GM19324 (cell line): ENCODE measurements around the gene IL1RN.
A peak's percentile ranks its signal among the peaks of the same experiment; 100 is the strongest.

ENCODE experiments used
- ATAC-seq: cut with Tn5 transposase; IDR thresholded peaks from one replicate; pipeline ENCODE4 v1.9.1; 2021; ENCODE audit warnings: mild to moderate bottlenecking, moderate library complexity; ENCODE audit not compliant: unreplicated experiment, low FRiP score

The IL1RN gene

DNA sequence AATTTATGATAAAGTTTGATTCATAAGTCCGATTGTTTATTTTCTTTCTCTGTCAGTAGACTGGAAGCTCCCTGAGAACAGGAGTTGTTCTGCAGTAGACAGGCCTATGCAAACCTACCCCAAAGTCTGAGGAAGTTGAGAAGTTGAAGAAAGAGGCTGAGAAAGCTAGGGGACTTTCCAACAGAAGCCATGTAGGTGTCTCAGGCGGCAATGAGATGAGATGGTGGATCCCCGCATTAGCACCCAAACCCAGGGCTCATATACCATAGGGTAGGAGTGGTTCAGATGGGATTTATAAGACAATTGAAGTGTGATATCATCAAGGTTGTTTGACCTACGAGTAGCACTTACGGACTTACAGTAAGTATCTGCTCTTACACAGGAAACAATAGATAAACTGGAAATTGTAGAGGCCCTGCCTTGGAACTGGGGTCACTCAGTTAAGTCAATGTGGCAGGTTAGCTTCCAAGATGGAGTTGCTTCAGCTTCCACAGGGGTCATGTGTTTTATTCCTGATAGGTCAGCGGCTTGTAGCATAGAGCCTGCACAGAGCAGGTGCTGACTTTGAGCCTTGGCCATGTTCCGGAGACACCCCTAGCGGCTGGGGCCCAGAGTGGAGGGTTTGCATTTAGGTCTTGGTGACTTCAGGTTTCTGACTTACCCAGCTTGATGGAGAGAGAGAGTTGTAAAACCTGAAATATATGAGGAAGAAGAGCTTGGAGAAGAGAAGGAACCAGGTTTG, 44.1 kb downstream of the IL1RN start:
- no peak for ATAC-seq

DNA sequence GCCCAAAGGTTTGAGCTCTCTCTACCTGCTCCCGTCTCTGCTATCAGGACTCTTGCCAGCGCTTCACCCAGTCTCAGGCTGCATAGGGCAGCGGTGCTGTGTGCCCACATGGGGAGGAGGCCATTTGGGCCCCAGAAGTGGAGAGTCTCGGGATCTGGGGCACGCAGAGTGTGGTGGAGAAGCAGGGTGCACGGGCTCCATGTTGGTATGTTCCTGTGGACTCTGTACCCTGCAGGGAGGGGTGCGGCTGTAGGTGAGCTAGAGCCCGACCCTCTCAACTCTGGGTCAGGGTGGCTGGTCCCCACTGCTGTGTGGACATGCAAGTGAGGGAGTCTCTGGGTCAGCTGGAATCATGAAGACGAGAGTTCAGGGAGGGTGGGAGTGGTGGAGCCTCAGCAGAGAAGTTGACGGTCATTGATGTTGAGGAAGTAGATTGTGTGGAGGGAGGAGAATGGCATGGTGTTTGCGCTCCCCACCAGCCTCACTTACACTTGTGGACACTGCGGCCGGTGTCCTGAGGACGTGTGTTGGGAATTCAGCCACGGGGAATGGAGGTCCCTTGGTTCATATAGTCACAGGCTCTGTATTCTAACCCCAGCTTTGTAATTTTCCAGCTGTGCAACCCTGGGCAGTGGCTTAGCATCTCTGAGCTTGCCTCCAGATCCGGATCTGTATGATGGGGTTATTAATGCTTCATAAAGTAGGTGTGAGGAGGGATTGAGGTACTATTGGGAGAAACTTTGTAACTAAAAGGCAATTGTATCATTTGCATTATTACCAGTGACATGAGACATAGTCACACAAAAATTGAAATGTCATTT, 45.5 kb downstream of the IL1RN start:
- ATAC-seq, result no peak

DNA sequence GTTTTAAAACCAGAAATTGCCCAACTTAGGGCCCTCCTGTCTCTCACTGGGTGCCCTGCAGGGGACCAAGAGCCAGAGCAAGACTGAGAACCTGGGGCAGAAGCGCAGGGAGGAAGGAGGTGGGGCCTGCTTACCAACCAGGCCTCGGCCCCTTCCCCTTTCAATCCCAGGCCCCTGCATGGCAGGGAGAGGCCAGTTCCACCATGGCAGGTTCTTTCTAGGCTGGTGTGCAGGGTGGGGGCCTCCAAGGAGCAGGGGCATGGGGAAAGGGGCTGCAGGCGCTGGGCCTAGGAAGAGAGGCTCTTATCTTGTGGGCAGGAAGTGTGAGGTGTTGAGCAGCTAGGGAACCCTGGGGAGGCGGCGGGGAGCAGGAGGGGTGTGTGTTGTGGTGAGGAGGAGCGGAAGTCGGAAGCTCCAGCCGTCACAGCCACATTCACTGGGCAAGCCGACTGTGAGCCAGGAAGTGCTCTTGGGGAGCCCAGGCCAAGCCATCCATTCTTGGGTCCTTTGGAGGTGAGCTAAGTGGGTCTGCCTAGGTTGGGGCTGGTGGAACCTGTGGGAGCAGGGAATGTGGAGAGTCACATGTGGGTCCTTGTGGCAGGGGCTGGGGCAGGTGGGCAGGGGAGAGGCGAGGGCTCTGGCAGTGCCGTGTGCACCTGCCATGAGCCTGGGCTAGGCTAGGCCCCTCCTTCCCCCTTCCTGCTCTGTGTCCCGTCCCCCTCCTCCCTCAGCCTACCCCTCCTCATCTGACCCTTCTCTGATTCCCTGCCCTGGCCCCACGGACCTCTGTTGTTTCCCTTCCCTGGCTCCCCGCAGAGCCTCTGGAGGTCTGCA, 46.4 kb downstream of the IL1RN start, which contains the start of gene PSD4:
PSD4 (plus strand) TSS at position 430 of the 834 bp plus-strand sequence. CDS start 8,486 bp downstream, outside the sequence.
- peak; percentile 84 for ATAC-seq

DNA sequence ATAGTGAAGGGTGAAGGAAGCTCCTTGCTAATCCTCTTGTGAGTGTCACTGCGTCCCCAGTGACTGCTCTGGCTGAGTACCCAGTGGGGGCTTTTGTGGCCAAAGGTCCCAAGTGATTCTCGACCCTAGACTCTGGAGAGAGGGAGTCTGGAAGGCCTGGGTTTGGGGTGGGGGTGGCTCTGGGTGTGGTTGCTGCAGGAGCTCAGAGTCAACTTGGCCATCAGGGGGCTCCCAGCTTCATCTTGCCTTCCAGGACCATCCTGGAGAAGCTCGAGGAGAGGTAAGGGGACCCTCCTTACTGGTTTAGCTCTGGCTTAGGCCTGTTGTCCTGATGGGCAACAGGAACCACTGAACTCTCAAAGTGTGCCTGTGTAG, 47.0 kb downstream of the IL1RN start:
- no peak for ATAC-seq

DNA sequence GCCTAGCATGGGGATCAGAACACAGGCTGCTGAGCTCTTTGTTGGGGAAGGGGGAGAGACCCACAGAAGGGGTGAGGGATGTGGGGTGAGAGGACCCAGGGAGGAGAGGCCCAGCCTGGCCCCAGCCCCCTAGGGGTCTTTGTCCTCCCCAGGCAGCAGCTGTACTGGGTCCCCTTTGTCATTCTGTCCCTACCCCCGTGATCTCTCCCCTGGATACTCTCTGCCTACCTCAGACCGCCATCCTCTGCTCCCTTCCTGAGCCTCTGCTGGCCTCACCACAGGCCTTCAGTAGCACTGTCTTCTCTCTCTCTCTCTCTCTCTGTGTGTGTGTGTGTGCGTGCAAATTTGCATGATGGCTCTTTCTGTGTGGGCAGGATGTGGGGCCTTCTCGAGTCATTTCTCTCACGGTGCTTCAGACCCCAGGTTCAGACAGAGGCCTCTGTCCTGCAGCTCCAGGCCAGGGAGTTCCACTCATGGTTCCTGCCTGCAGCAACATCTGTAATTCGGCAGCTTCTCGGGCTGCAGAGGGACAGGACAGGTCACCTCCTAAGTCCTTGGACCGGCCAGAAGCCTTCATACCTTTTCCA, 47.7 kb downstream of the IL1RN start:
- ATAC-seq, result peak; percentile 58

DNA sequence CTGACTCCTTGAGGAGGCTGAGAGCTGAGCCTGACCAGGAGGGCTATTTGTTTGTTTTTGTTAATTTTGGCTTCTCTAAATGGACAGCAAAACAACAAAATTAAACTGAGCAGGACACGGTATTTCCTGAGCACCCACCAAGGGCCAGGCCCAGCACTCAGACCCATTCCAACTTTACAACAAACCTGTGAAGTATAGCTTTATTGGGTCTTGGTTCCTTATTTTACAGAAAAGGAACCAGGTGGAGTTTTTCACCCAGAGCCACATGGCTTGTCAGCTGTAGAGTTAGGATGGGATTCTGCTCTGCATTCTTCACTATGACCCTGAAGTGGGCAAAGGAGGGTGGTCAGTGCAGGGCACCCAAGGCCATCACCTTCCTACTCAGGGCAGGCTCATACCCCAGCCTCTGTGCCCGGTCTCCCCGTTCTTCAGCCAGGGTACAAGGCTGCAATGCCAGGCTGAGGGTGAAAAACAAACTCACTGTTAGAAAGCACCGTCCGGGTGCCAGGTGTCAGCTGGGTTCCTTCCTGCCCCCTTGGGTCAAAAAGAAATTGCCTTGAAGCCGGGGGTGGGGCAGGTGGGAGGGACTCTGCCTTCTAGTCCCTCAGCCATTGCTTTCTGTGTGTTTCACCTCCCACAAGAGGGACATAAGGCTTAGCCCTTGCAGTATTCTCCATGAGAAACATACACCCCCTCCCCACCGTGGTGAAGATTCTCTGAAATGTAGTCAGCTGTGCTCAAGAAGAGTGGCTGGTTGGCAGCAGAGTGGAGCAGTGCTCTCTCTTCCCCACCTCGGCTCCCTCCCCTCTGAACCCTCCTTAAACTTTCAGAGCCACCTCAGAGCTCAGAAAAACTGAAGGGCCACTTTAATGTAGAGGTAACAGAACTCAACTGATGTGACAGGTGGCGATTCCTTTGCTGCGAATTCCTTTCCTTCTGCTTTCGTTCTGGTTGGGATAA, 48.6 kb downstream of the IL1RN start:
- no peak for ATAC-seq

DNA sequence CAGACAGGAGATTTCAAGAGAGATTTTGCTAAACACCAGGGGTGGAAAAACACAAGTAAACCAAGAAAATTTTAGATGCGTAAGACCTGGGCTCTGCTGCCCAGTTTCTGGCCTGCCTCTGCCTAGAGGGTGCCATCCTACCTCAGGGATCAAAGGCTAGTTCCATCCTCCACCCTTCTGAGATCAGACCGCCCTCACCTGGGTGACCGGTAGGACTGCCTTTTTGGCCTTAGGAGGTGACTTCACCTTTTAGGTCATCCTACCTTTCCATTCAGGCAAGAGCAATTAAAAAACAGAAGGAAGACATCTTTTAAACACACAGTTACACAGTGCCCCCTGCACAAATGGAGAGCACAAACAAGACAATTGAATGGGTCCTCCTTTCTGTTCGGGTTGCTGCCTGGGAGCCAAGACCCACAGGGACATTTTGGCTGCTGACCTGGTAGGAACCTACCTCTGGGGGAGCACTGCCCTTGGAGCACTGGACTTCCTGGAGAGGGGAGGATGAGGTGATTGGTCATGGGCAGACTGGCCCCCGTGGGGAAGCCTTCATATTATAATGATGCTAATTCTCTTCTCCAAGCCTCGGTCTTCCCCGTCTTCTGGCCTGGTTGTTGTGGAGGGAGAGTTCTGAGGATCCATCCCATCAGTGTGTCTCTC, 49.4 kb downstream of the IL1RN start:
- ATAC-seq, result no peak

DNA sequence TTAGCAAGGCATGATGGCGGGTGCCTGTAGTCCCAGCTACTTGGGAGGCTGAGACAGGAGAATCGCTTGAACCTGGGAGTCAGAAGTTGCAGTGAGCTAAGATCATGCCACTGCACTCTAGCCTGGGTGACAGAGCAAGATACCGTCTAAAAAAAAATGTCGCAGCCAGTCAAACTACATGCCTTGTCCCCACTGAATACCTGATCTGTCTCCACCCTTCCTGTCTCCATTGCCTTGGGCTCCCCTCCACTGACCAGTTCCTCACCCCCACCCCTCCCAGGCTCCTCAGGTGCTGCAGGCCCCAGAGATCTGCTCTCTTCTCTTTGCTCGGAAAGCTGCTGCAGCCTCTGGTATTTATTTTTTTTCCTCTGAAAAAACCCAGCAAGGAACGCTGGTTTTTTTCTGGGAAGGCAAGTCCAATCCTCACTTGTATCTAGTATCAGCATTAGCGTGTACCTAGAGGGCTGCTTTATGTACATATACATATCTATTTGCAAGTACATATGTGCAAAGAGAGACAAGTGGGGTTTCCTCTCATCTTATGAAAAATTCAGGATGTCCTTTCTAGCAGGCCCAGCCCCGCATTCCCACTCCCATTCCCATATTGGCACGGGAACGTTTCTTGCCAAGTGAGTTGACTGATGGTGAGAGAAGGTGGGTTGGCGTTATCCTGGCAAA, 50.8 kb downstream of the IL1RN start:
- ATAC-seq, result no peak

DNA sequence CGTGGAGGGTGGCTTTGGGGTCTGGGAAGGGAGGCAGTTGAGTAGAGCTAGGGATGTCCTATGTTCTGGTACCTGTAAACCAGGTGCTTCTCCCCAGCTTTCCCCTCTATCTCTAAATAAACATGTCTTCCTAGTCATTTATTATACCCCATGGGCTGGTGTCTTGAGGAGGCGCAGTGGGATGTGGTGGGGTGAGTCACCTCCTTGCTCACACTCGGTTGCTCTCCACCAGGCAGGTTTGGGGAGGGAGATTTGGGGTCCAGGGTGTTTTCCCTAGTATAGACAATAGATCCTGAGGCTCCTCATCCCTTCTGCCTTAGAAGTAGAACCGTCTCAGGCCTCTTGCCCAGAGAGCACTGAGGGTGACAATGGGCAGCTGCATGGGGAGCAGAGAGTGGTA, 51.5 kb downstream of the IL1RN start:
- no peak for ATAC-seq

DNA sequence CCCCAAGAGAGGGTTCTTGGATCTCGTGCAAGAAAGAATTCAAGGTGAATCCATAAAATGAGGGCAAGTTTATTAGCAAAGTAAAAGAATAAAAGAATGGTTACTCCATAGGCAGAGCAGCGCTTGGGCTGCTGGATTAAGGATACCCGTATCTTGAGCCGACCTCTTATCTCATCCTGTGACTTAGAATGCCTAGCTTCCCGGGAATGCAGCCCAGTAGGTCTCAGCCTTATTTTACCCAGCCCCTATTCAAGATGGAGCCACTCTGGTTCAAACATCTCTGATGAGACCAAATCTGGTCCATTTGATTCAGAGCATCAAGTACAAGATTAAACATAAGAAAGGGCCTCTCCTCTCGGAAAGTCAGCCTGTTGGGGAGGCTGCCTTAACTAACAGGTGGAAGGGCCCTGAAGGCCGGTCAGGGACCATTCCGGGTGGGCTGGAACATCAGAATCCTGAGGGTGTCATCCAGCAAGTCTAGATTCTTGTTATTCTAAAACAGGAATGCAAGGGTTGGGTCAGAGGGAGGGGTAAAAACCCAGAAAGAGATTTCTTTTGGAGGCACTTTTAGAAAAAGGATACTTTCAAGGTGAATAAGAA, 52.1 kb downstream of the IL1RN start:
- ATAC-seq, result no peak

DNA sequence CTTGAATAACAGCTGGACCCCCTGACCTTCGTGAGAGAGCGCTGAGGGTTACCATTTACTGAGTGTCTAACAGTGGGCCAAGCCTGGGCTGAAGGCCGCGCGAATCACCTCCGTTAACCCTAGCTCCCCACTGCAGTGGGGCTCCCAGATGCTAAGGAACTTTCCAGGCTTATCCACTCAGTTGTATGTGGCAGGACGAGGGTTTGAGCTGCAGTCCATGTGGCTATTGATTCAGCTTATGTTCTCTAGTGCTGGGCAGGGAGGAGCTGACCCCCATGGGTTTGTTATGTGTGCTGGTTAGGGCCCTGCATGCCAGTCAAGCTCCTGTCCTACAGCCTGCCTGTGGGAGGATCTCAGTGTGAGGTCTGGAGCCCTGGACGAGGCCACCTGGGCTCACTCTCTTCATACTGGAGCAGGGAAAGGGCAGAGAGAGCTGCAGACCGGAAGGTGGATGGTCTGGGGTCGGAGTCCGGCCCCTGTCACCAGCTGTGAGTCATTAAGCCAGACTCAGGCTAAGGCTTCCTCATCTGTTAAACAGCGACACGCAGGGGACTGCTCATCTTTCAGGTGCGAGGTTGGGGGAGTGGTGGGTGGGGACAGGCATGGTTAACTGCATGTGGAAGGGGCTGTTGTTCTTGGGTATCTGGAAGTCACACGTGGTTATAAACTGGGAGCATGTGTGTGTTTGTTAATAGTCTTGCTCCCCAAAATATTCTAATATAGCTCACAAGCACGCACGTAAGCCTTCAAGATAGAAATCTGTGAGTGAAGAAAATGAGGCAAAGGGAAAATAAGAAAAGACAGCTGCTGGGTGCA, 52.9 kb downstream of the IL1RN start:
- no peak for ATAC-seq

DNA sequence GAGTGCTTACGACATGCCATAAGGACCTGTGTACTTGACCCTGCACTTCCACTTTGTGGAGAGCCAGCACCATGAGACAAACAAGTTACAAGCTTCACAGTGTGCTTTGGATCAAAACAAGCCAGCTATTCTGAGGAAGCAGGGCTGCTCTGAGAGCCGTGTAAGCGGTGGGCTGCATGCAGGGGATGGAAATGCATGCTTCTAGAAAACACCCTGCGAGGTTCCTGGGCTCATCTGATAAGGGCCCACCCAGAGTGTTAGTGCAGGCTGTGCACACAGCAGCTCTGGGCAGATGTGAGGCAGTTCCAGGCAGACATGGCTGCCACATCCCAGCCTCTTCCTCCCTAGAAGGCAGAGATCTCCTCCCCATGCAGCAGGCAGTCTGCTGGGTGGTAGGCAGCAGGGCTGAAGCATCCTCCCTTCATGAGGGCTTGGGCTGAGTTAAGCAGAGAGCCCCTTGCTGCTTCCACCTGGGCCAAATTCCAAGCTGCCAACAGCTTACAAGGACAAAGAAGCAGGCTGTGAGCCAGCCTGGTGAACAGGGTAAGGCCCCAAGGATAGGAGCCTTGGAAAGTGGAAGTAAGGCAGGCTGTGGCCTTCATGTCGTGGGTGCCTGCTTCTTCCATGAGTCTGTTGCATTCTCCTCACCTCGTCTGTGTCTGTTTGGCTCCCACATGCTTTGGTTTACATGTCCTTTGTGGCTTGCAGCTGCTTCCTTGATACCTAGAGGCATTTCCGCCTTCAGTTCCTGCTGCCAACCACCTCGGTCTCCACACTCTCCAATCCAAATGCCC, 54.1 kb downstream of the IL1RN start:
- ATAC-seq, result no peak

DNA sequence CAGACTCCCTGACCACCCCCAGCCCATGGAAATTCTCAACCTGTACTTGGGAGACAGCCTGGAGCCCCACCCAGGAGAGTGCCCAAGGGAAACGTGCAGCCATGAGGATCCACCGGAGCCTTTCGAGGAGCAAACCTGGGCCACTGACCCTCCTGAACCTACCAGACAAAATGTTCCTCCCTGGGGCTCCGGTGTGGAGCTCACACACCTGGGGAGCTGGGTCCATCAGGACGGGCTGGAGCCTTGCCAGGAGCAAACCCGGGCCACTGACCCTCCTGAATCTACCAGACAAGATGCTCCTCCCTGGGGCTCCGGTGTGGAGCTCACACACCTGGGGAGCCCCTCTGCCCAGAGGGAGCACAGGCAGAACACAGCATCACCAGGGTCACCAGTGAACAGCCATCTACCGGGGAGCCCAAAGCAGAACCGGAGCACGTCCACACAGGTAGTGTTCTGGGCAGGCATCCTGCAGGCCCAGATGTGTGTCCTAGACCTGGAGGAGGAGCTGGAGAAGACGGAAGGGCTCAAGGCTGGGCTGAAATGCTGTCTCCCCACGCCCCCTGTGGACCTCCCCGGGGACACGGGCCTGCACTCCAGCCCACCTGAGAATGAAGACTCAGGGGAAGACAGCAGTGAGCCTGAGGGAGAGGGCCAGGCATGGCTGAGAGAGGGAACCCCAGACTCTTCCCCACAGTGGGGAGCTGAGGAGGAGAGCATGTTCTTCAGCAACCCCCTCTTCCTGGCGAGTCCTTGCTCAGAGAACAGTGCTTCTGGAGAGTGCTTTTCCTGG, 55.3 kb downstream of the IL1RN start:
- no peak for ATAC-seq

DNA sequence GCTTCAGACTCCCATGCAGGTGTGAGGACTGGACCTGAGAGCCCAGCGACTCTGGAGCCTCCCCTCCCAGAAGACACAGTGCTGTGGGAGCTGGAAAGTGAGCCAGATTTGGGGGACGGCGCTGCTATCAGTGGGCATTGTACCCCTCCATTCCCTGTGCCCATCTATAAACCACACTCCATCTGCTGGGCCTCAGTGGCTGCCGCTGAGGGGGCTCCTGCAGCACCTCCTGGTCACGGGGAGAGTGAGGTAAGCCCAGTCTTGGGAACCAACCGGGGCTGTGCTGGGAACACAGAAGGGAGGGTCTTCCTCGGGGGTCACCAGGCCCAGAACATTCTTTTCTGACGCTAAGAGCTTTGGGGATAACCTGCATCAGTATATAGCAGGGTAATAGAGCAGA, 55.9 kb downstream of the IL1RN start:
- no peak for ATAC-seq
